HepG2 (cell line): ENCODE data around the gene CCDC117. TPM values are rescaled to one million over a fixed set of nuclear protein-coding genes. Genes with fewer than 3 reads are reported as not detected.

ENCODE experiments used
- CENPX ChIP-seq: sonication (generic); formaldehyde crosslinking; IDR thresholded peaks from 2 replicates; pipeline ENCODE4 v1.9.0; 2021; ENCODE audit warnings: mild to moderate bottlenecking, missing genetic modification reagents, moderate library complexity
- CHD2 ChIP-seq: IDR thresholded peaks from 2 replicates; pipeline ENCODE4 v1.6.1; 2011; ENCODE audit warnings: low read depth, low read length, improper control_type of control experiment
- CSRNP1 ChIP-seq: sonication (generic); formaldehyde crosslinking; IDR thresholded peaks from 2 replicates; pipeline ENCODE4 v1.8.1; 2023; ENCODE audit warnings: mild to moderate bottlenecking, missing genetic modification reagents
- GMEB2 ChIP-seq: IDR thresholded peaks from 2 replicates; pipeline ENCODE4 v1.6.1; 2016; ENCODE audit warnings: missing biosample characterization, missing genetic modification reagents, low read depth
- HNRNPK ChIP-seq: fragments of 200-400 bp; formaldehyde crosslinking; IDR thresholded peaks from 2 replicates; pipeline ENCODE4 v1.6.1; 2018; ENCODE audit warnings: low read length, low read depth, moderate library complexity, mild to moderate bottlenecking; ENCODE audit not compliant: poor library complexity, severe bottlenecking
- KDM1A ChIP-seq: IDR thresholded peaks from 2 replicates; pipeline ENCODE4 v1.6.1; 2016; ENCODE audit warnings: missing compliant biosample characterization
- TBX2 ChIP-seq: sonication (generic); formaldehyde crosslinking; IDR thresholded peaks from 2 replicates; pipeline ENCODE4 v1.5.0; 2020; ENCODE audit warnings: missing genetic modification reagents, mild to moderate bottlenecking, borderline replicate concordance
- TFDP2 ChIP-seq: sonication (generic); formaldehyde crosslinking; IDR thresholded peaks from 2 replicates; pipeline ENCODE4 v1.4.0; 2020; ENCODE audit warnings: missing genetic modification reagents
- TOPORS ChIP-seq: sonication (generic); formaldehyde crosslinking; IDR thresholded peaks from 2 replicates; pipeline ENCODE4 v1.8.0; 2023; ENCODE audit warnings: mild to moderate bottlenecking, missing genetic modification reagents
- ZHX2 ChIP-seq, 2 experiments: sonication (generic) in 1 of 2; formaldehyde crosslinking in 1 of 2; IDR thresholded peaks; 2 replicates each; pipeline versions ENCODE4 v1.6.1 to v1.9.0; 2014 to 2022; ENCODE audit warnings: antibody characterized with exemption in 1 of 2, borderline replicate concordance in 1 of 2, inconsistent platforms in 1 of 2, low read depth in 1 of 2, missing genetic modification reagents in 1 of 2
- ZNF24 ChIP-seq: fragments of 450-650 bp; IDR thresholded peaks from 2 replicates; pipeline ENCODE4 v1.6.1; 2017; ENCODE audit warnings: antibody characterized with exemption, mild to moderate bottlenecking
- ZNF431 ChIP-seq: sonication (generic); formaldehyde crosslinking; IDR thresholded peaks from 2 replicates; pipeline ENCODE4 v1.9.0; 2022; ENCODE audit warnings: missing genetic modification reagents, low read depth, mild to moderate bottlenecking, borderline replicate concordance
- ZNF574 ChIP-seq: sonication (generic); formaldehyde crosslinking; IDR thresholded peaks from 2 replicates; pipeline ENCODE4 v1.4.0; 2020; ENCODE audit warnings: missing genetic modification reagents
- ZSCAN9 ChIP-seq: IDR thresholded peaks from 2 replicates; pipeline ENCODE4 v1.6.1; 2016; ENCODE audit warnings: borderline replicate concordance
- polyA plus RNA-seq, 8 experiments: library from polyadenylated mRNA; depleted of rRNA in 3 of 8; stranded (reverse) in 7 of 8; unstranded in 1 of 8; fragments of >200 nt; fragmentation: Illumina TruSeq in 4 of 8; extraction: Trizol in 4 of 8; gene quantifications; 2 replicates each; pipeline versions ENCODE4 v1.2.1 to v1.2.3, GENCODE V29; 2011 to 2016; ENCODE audit warnings: low read depth in 4 of 8, missing spikeins in 1 of 8, mixed read lengths in 1 of 8; ENCODE audit not compliant: insufficient read depth in 1 of 8
- total RNA-seq, 5 experiments: library from RNA; depleted of rRNA; stranded (reverse); fragments of >200 nt; fragmentation: Illumina TruSeq; extraction: Trizol; gene quantifications; 2 replicates each; pipeline ENCODE4 v1.2.3, GENCODE V29; 2016; ENCODE audit warnings: low read depth in 1 of 5

The CCDC117 gene
- total and polyA plus RNA-seq, 2 of the 13 experiments (the other 11 are each of a cell fraction or from before 2014, with no cell fraction given): 12.6 to 34.2 TPM

- TF ChIP-seq TFDP2 (CRISPR knock-in tag): peak; percentile 86
- no peak for TF ChIP-seq KDM1A (CRISPR knock-in tag)
- no peak; the same call in 1 of the 2 replicates for TF ChIP-seq ZHX2 (IDR thresholded peaks at IDR 0.05; ENCODE audit: low read depth)
- TF ChIP-seq ZHX2 (CRISPR knock-in tag; IDR thresholded peaks at IDR 0.05; ENCODE audit: borderline replicate concordance): no peak
- no peak; the same call in 1 of the 2 replicates for TF ChIP-seq ZSCAN9 (CRISPR knock-in tag)
- 0 out of 2 replicates have a peak, but pooled peaks have one; percentile 24 for TF ChIP-seq CSRNP1
- TF ChIP-seq GMEB2 (CRISPR knock-in tag): no peak
- peak; percentile 71 for TF ChIP-seq TBX2 (CRISPR knock-in tag)
- no peak for TF ChIP-seq TOPORS (CRISPR knock-in tag)
- TF ChIP-seq HNRNPK: peak; percentile 65
- TF ChIP-seq ZNF574 (CRISPR knock-in tag): peak; percentile 20; the same call in 1 of the 2 replicates
- no peak for TF ChIP-seq CENPX (CRISPR knock-in tag)
- TF ChIP-seq ZNF431 (CRISPR knock-in tag): 0 out of 2 replicates have a peak, but pooled peaks have one; percentile 73
- no peak for TF ChIP-seq ZNF24
- no peak for TF ChIP-seq CHD2
Measured at GRCh38 chr22:28800308-28801041, 28.0 kb downstream of the CCDC117 start, which contains the start of gene XBP1 (continued).
